ENCODE data around the gene FMN1.

GRCh38 chr15:33084661-33085060 lies 109.9 kb downstream of the FMN1 start:
- TF ChIP-seq, protein P1, sequence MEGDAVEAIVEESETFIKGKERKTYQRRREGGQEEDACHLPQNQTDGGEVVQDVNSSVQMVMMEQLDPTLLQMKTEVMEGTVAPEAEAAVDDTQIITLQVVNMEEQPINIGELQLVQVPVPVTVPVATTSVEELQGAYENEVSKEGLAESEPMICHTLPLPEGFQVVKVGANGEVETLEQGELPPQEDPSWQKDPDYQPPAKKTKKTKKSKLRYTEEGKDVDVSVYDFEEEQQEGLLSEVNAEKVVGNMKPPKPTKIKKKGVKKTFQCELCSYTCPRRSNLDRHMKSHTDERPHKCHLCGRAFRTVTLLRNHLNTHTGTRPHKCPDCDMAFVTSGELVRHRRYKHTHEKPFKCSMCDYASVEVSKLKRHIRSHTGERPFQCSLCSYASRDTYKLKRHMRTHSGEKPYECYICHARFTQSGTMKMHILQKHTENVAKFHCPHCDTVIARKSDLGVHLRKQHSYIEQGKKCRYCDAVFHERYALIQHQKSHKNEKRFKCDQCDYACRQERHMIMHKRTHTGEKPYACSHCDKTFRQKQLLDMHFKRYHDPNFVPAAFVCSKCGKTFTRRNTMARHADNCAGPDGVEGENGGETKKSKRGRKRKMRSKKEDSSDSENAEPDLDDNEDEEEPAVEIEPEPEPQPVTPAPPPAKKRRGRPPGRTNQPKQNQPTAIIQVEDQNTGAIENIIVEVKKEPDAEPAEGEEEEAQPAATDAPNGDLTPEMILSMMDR (IDR thresholded peaks at IDR 0.05), result no peak
- TF ChIP-seq POLR2AphosphoS5 (IDR thresholded peaks at IDR 0.05) (no peak), POLR2A (IDR thresholded peaks at IDR 0.05) (no peak)

Data from upper lobe of left lung (tissue), 4 donors.